ENCODE data around the gene RHOH. TPM values are rescaled to one million over a fixed set of nuclear protein-coding genes. Genes with fewer than 3 reads are reported as not detected.

Gene RHOH
- total and polyA plus RNA-seq, 9 of the 15 experiments (the other 6 are each of a cell fraction or from before 2014, with no cell fraction given): 14.3 to 37.7 (median 23.2) TPM

DNA sequence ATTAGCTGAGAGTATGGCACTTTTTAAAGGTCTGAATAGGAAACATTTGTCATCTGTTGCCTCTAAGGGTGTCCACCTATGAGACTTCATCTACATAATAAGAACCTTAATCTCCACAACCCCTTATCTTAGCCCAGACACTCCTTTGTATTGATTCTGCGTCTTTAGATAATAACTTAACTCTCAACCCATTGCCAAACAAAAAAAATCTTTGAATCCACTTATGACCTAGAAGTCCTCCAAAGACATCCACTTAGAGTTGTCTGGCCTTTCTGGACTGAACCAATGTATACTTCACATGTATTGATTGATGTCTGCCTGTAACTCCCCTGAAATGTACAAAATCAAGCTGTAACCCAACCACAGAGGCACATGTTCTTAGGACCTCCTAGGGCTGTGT lies 72.3 kb downstream of the RHOH start (continued):
- TF ChIP-seq, protein P1, sequence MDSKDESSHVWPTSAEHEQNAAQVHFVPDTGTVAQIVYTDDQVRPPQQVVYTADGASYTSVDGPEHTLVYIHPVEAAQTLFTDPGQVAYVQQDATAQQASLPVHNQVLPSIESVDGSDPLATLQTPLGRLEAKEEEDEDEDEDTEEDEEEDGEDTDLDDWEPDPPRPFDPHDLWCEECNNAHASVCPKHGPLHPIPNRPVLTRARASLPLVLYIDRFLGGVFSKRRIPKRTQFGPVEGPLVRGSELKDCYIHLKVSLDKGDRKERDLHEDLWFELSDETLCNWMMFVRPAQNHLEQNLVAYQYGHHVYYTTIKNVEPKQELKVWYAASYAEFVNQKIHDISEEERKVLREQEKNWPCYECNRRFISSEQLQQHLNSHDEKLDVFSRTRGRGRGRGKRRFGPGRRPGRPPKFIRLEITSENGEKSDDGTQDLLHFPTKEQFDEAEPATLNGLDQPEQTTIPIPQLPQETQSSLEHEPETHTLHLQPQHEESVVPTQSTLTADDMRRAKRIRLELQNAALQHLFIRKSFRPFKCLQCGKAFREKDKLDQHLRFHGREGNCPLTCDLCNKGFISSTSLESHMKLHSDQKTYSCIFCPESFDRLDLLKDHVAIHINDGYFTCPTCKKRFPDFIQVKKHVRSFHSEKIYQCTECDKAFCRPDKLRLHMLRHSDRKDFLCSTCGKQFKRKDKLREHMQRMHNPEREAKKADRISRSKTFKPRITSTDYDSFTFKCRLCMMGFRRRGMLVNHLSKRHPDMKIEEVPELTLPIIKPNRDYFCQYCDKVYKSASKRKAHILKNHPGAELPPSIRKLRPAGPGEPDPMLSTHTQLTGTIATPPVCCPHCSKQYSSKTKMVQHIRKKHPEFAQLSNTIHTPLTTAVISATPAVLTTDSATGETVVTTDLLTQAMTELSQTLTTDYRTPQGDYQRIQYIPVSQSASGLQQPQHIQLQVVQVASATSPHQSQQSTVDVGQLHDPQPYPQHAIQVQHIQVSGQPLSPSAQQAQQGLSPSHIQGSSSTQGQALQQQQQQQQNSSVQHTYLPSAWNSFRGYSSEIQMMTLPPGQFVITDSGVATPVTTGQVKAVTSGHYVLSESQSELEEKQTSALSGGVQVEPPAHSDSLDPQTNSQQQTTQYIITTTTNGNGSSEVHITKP (IDR thresholded peaks at IDR 0.05; ENCODE audit: partially characterized antibody): peak; percentile 74
- TF ChIP-seq USF1 (CRISPR knock-in tag; IDR thresholded peaks at IDR 0.05) (no peak), TARDBP (IDR thresholded peaks at IDR 0.05) (no peak), L3MBTL2 (IDR thresholded peaks at IDR 0.05) (no peak), CC2D1A (IDR thresholded peaks at IDR 0.05) (no peak), DPF2 (IDR thresholded peaks at IDR 0.05) (peak; percentile 76), ZNF212 (CRISPR knock-in tag; IDR thresholded peaks at IDR 0.05) (no peak), ATF3 (IDR thresholded peaks at IDR 0.05) (no peak), ATF3 (CRISPR knock-in tag; conservative IDR thresholded peaks at IDR 0.05) (no peak), NCOA2 (IDR thresholded peaks at IDR 0.05; ENCODE audit: partially characterized antibody in 2 of 2) (no peak), NONO (IDR thresholded peaks at IDR 0.05; ENCODE audit: low read depth in 2 of 2, low read length in 1 of 2) (no peak), CCNT2 (IDR thresholded peaks at IDR 0.05; ENCODE audit: borderline replicate concordance, extremely low read depth, insufficient read length, low read depth, low read length) (peak; percentile 72), BACH1 (tag; IDR thresholded peaks at IDR 0.05) (no peak)
- TF ChIP-seq, protein P2, sequence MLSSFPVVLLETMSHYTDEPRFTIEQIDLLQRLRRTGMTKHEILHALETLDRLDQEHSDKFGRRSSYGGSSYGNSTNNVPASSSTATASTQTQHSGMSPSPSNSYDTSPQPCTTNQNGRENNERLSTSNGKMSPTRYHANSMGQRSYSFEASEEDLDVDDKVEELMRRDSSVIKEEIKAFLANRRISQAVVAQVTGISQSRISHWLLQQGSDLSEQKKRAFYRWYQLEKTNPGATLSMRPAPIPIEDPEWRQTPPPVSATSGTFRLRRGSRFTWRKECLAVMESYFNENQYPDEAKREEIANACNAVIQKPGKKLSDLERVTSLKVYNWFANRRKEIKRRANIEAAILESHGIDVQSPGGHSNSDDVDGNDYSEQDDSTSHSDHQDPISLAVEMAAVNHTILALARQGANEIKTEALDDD (IDR thresholded peaks at IDR 0.05): no peak
- TF ChIP-seq, protein P3, sequence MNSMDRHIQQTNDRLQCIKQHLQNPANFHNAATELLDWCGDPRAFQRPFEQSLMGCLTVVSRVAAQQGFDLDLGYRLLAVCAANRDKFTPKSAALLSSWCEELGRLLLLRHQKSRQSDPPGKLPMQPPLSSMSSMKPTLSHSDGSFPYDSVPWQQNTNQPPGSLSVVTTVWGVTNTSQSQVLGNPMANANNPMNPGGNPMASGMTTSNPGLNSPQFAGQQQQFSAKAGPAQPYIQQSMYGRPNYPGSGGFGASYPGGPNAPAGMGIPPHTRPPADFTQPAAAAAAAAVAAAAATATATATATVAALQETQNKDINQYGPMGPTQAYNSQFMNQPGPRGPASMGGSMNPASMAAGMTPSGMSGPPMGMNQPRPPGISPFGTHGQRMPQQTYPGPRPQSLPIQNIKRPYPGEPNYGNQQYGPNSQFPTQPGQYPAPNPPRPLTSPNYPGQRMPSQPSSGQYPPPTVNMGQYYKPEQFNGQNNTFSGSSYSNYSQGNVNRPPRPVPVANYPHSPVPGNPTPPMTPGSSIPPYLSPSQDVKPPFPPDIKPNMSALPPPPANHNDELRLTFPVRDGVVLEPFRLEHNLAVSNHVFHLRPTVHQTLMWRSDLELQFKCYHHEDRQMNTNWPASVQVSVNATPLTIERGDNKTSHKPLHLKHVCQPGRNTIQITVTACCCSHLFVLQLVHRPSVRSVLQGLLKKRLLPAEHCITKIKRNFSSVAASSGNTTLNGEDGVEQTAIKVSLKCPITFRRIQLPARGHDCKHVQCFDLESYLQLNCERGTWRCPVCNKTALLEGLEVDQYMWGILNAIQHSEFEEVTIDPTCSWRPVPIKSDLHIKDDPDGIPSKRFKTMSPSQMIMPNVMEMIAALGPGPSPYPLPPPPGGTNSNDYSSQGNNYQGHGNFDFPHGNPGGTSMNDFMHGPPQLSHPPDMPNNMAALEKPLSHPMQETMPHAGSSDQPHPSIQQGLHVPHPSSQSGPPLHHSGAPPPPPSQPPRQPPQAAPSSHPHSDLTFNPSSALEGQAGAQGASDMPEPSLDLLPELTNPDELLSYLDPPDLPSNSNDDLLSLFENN (IDR thresholded peaks at IDR 0.05; ENCODE audit: low read depth in 2 of 2, low read length in 2 of 2): no peak
- TF ChIP-seq, protein P4, sequence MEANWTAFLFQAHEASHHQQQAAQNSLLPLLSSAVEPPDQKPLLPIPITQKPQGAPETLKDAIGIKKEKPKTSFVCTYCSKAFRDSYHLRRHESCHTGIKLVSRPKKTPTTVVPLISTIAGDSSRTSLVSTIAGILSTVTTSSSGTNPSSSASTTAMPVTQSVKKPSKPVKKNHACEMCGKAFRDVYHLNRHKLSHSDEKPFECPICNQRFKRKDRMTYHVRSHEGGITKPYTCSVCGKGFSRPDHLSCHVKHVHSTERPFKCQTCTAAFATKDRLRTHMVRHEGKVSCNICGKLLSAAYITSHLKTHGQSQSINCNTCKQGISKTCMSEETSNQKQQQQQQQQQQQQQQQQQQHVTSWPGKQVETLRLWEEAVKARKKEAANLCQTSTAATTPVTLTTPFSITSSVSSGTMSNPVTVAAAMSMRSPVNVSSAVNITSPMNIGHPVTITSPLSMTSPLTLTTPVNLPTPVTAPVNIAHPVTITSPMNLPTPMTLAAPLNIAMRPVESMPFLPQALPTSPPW (CRISPR knock-in tag; IDR thresholded peaks at IDR 0.05): 0 out of 2 replicates have a peak, but pooled peaks have one; percentile 19

Measured in K562 (cell line).